Common myeloid progenitor, CD34-positive (primary cell): ENCODE data around the gene PRR13.
A peak's percentile ranks its signal among the peaks of the same experiment; 100 is the strongest.
"Not testable (repeated sequence)": the region's sequence is repeated elsewhere in the genome, so short reads cannot be mapped to it uniquely, and the experiment has no call there.

Experiments used
- CTCF ChIA-PET: fragments of 350-600 bp; sonication (Branson Sonifier 250); formaldehyde crosslinking; loops from one replicate; lab custom pipeline; 2021; ENCODE audit warnings: antibody characterized with exemption; lab: Charles Lee
- POLR2A ChIA-PET: fragments of 350-600 bp; sonication (Branson Sonifier 250); formaldehyde crosslinking; loops from one replicate; lab custom pipeline; 2021; ENCODE audit warnings: antibody characterized with exemption; lab: Charles Lee
- DNase-seq, 3 donors: peaks; one replicate each; pipeline versions ENCODE4 v3.0.0 to v3.0.0-alpha.2; 2013
- H3K27ac ChIP-seq, 2 experiments: 1 replicate in 1 of 2; 2 replicates in 1 of 2; pipeline ENCODE4 v1.7.0; 2013; ENCODE audit warnings: inconsistent platforms in 2 of 2, low read length in 2 of 2, mild to moderate bottlenecking in 2 of 2, low read depth in 1 of 2, moderate library complexity in 1 of 2; ENCODE audit not compliant: severe bottlenecking in 2 of 2, insufficient read depth in 1 of 2, poor library complexity in 1 of 2
- H3K27me3 ChIP-seq, 5 experiments: replicated peaks in 2 of 5; 1 replicate in 3 of 5; 2 replicates in 2 of 5; pipeline versions ENCODE4 v1.6.1 to v1.7.0; 2013; ENCODE audit warnings: low read length in 4 of 5, mild to moderate bottlenecking in 2 of 5, moderate library complexity in 2 of 5, inconsistent platforms in 1 of 5; ENCODE audit not compliant: insufficient read depth in 5 of 5, control insufficient read depth in 4 of 5
- H3K36me3 ChIP-seq, 4 experiments: 1 replicate in 2 of 4; 2 replicates in 2 of 4; pipeline versions ENCODE4 v1.6.1 to v1.7.0; 2013; ENCODE audit warnings: low read length in 3 of 4, control low read depth in 1 of 4, mild to moderate bottlenecking in 1 of 4; ENCODE audit not compliant: control insufficient read depth in 4 of 4, insufficient read depth in 4 of 4
- H3K4me1 ChIP-seq, 4 experiments: 1 replicate in 3 of 4; 2 replicates in 1 of 4; pipeline versions ENCODE4 v1.6.1 to v1.7.1; 2013; ENCODE audit warnings: low read length in 3 of 4, mild to moderate bottlenecking in 3 of 4, control low read depth in 1 of 4, inconsistent platforms in 1 of 4, moderate library complexity in 1 of 4; ENCODE audit not compliant: control insufficient read depth in 4 of 4, insufficient read depth in 4 of 4; ENCODE audit errors: control extremely low read depth in 1 of 4
- H3K4me3 ChIP-seq, 7 experiments: 1 replicate in 4 of 7; 2 replicates in 3 of 7; pipeline versions ENCODE4 v1.5.1 to v1.7.0; 2013; ENCODE audit warnings: mild to moderate bottlenecking in 7 of 7, low read length in 6 of 7, moderate library complexity in 6 of 7, inconsistent platforms in 2 of 7, low read depth in 2 of 7, control low read depth in 1 of 7; ENCODE audit not compliant: insufficient read depth in 4 of 7, control insufficient read depth in 1 of 7; ENCODE audit errors: extremely low read depth in 1 of 7
- H3K9me3 ChIP-seq, 5 experiments: 1 replicate in 4 of 5; 2 replicates in 1 of 5; pipeline versions ENCODE4 v1.6.1 to v1.7.1; 2013; ENCODE audit warnings: low read length in 4 of 5, mild to moderate bottlenecking in 2 of 5, inconsistent platforms in 1 of 5, low read depth in 1 of 5, moderate library complexity in 1 of 5; ENCODE audit not compliant: control insufficient read depth in 4 of 5, insufficient read depth in 2 of 5; ENCODE audit errors: control extremely low read depth in 1 of 5
- WGBS: methylation state at CpG from one replicate; pipeline ENCODE4 v1.1.5; 2013; ENCODE audit not compliant: insufficient coverage; 5-methylcytosine and 5-hydroxymethylcytosine counted together

PRR13 gene

DNA sequence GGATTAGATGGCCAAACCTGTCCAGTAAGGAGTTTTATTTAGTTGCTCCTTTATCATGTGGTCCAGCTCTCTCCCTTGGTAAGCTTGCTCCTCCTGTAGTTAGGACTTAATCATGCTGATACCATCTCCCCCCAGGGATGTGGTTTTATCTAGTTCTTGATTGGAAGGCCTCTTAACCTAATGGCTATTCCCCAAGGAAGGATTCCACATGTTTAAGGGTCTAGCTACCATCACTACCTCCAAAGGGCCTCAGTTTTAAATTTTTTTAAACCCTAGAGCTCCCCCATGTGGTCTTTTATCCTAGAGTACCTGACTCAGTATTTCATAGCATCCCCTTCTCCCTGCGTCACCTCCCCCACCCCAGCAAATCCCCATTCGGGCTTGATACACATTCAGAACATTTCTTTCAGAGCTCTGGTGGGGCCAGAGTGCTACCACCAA, 35.3 kb downstream of the PRR13 start:
- POLR2A ChIA-PET = interaction anchor here (0.6 to 1.3 kb wide), 4 partner anchors 12 to 23 kb away, joined by 3 to 6 read pairs (median 4); no protein-coding TSS in a partner anchor
- 100% methylated on average over 1 of the region's 2 CpGs for WGBS
- no peaks in the 10 kb centered on the region for H3K4me1 ChIP-seq
- peak in 2 of 3 donors; percentile 43 to 51 for DNase-seq
- H3K27ac ChIP-seq = no peak overlapping the region
- peaks cover 50 to 96% (median 73%) of the 10 kb centered on the region in 4 experiments for H3K36me3 ChIP-seq
- no peaks in the 10 kb centered on the region for H3K9me3 ChIP-seq
- no peaks in the 10 kb centered on the region for H3K27me3 ChIP-seq
- CTCF ChIA-PET = interaction anchor here (1.0 to 8.9 kb wide), 15 partner anchors 9 to 179 kb away, joined by 3 to 130 read pairs (median 9); partner anchors contain the start of genes NPFF and TARBP2
- H3K4me3 ChIP-seq = no peak overlapping the region

DNA sequence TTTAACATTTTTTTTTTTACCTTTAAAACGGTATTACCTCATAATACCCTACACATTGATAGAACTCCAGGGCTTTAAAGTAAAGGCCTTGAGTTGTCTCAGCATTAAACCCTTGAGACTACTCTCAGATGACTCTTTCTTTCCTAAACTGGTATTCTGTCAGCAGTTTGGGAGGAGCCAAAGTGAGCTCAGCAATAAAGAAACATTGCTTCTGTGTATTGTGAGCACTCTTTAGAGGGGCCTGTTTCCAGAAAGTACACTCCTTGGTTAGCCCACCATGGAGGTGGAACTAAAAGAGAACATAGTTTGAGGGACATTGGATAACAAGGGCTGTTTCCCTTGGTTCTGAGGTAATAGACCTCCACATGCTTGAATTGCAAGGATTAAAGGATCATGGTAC, 37.3 kb downstream of the PRR13 start:
- Histone ChIP-seq H3K4me3 (no peak overlapping the region), H3K4me1 (no peaks in the 10 kb centered on the region), H3K9me3 (no peaks in the 10 kb centered on the region), H3K36me3 (peaks cover 39 to 96% (median 69%) of the 10 kb centered on the region in 4 experiments), H3K27me3 (no peaks in the 10 kb centered on the region), H3K27ac (no peak overlapping the region)
- no peak for DNase-seq
- 88% methylated on average over 1 of the region's 1 CpG for WGBS
- ChIA-PET CTCF (interaction anchor here (1.1 to 8.9 kb wide), 6 partner anchors 11 to 134 kb away, joined by 3 to 130 read pairs (median 5); partner anchors contain the start of gene NPFF), POLR2A (interaction anchor here (1.0 kb wide), 1 partner anchor 12 kb away, joined by 4 read pairs; no protein-coding TSS in a partner anchor)

DNA sequence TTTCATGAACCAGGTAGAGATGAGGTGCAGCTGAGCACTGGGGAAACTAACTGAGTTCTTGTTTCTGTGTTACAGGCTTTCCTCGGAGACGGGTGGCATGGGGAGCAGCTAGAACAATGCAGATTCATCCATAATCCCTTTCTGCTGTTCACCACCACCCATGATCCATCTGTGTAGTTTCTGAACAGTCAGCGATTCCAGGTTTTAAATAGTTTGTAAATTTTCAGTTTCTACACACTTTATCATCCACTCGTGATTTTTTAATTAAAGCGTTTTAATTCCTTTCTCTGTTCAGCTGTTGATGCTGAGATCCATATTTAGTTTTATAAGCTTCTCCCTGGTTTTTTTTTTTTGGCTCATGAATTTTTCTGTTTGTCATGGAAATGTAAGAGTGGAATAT, 37.8 kb downstream of the PRR13 start:
- H3K4me3 ChIP-seq = no peak overlapping the region
- H3K36me3 ChIP-seq = peaks cover 35 to 96% (median 68%) of the 10 kb centered on the region in 4 experiments
- H3K27ac ChIP-seq = no peak overlapping the region
- CTCF ChIA-PET = interaction anchor here (1.2 to 8.9 kb wide), 5 partner anchors 10 to 134 kb away, joined by 3 to 130 read pairs (median 4); partner anchors contain the start of gene NPFF
- H3K9me3 ChIP-seq = no peaks in the 10 kb centered on the region
- no peaks in the 10 kb centered on the region for H3K4me1 ChIP-seq
- 95% methylated on average over 3 of the region's 5 CpGs for WGBS
- H3K27me3 ChIP-seq = no peaks in the 10 kb centered on the region
- DNase-seq = no peak
- POLR2A ChIA-PET = interaction anchor here (1.0 to 1.3 kb wide), 2 partner anchors 11 to 22 kb away, joined by 3 to 4 read pairs; partner anchors contain the start of gene TARBP2

GRCh38 chr12:53480491-53481442, 39.2 kb downstream of the PRR13 start:
- Histone ChIP-seq H3K9me3 (no peaks in the 10 kb centered on the region), H3K36me3 (peaks cover 26 to 94% (median 66%) of the 10 kb centered on the region in 4 experiments), H3K27ac (no peak overlapping the region), H3K27me3 (no peaks in the 10 kb centered on the region), H3K4me1 (no peaks in the 10 kb centered on the region), H3K4me3 (no peak overlapping the region)
- DNase-seq = no peak
- CTCF ChIA-PET = interaction anchor here (1.2 to 3.1 kb wide), 7 partner anchors 12 to 157 kb away, joined by 3 to 23 read pairs (median 6); partner anchors contain the start of genes MAP3K12 and NPFF
- POLR2A ChIA-PET = interaction anchor here (0.6 to 3.2 kb wide), 6 partner anchors 9 to 228 kb away, joined by 3 to 20 read pairs (median 4); partner anchors contain the start of gene TARBP2
- 95% methylated on average over 5 of the region's 12 CpGs for WGBS

DNA sequence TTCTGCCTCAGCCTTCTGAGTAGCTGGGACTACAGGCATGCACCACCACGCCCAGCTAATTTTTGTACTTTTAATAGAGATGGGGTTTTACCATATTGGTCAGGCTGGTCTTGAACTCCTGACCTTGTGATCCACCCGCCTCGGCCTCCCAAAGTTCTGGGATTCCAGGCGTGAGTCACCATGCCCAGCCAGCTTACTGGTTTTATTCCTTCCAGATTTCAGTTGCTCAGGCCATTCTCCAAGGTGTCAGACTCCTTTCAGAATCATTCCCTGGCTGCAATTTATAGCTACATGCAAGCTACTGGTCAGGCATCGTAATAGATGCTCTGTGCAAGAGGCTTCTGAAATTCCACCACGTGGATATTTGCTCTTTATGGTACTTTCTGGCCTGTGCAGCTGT, 39.9 kb downstream of the PRR13 start:
- H3K4me1 ChIP-seq, H3K9me3 ChIP-seq, H3K27me3 ChIP-seq, DNase-seq, H3K4me3 ChIP-seq, H3K27ac ChIP-seq: not testable (repeated sequence)
- POLR2A ChIA-PET = interaction anchor here (1.0 to 3.2 kb wide), 6 partner anchors 9 to 28 kb away, joined by 3 to 20 read pairs (median 6); partner anchors contain the start of gene TARBP2
- 95% methylated on average over 6 of the region's 6 CpGs for whole genome bisulfite sequencing
- H3K36me3 ChIP-seq = peaks cover 24 to 94% (median 64%) of the 10 kb centered on the region in 4 experiments
- CTCF ChIA-PET = interaction anchor here (0.8 to 3.1 kb wide), 11 partner anchors 9 to 158 kb away, joined by 3 to 23 read pairs (median 6); partner anchors contain the start of genes MAP3K12 and NPFF

- WGBS = 100% methylated on average over 4 of the region's 9 CpGs
- ChIA-PET POLR2A (interaction anchor here (0.9 to 3.2 kb wide), 7 partner anchors 10 to 28 kb away, joined by 3 to 20 read pairs (median 6); partner anchors contain the start of gene TARBP2), CTCF (interaction anchor here (0.8 to 3.1 kb wide), 11 partner anchors 9 to 158 kb away, joined by 3 to 23 read pairs (median 6); partner anchors contain the start of genes MAP3K12 and NPFF)
- H3K36me3 ChIP-seq = peaks cover 22 to 94% (median 62%) of the 10 kb centered on the region in 4 experiments
- no peak overlapping the region for H3K27ac ChIP-seq
- H3K4me3 ChIP-seq = no peak overlapping the region
- H3K27me3 ChIP-seq = no peaks in the 10 kb centered on the region
- H3K4me1 ChIP-seq = peaks cover 0 to 2% (median 0%) of the 10 kb centered on the region in 4 experiments
- DNase-seq = peak in 2 of 3 donors; percentile 67 to 71
- no peaks in the 10 kb centered on the region for H3K9me3 ChIP-seq
Measured at GRCh38 chr12:53481939-53482586, 40.5 kb downstream of the PRR13 start.
